Measurements from ENCODE around the gene EPN2.
A peak's percentile ranks its signal among the peaks of the same experiment; 100 is the strongest.

EPN2 gene

GRCh38 chr17:19384723-19385391, 147.7 kb downstream of the EPN2 start:
- peak; percentile 89 for DNase-seq

- DNase-seq, result peak; percentile 16
These were observed 148.4 kb downstream of the EPN2 start for GRCh38 chr17:19385521-19385983.
